Right lobe of liver (tissue), 6 donors: ENCODE results near the gene AKAP7. TPM values are rescaled to one million over a fixed set of nuclear protein-coding genes. Genes with fewer than 3 reads are reported as not detected.

ENCODE experiments used
- ATAC-seq, 4 donors: fragments of 200-7000 bp; cut with Tn5 transposase; one replicate each; pipeline ENCODE4 v1.9.1; 2020; ENCODE audit warnings: mild to moderate bottlenecking in 4 of 4, moderate library complexity in 4 of 4
- DNase-seq, 3 donors: peaks; one replicate each; pipeline ENCODE4 v3.0.0-alpha.2; 2020
- H3K27ac ChIP-seq, 3 donors: fragments of 200-600 bp; one replicate each; pipeline ENCODE4 v1.8.0; 2022
- H3K27me3 ChIP-seq, 2 donors: fragments of 200-600 bp; one replicate each; pipeline ENCODE4 v1.8.0; 2022
- H3K36me3 ChIP-seq, 4 donors: fragments of 200-600 bp; sonication (generic) in 1 of 4; one replicate each; pipeline versions ENCODE4 v1.5.1 to v1.8.0; 2017 to 2022; ENCODE audit warnings: control low read depth in 1 of 4
- H3K4me1 ChIP-seq, 4 donors: fragments of 200-600 bp; sonication (generic) in 1 of 4; one replicate each; pipeline versions ENCODE4 v1.5.1 to v1.8.0; 2017 to 2022; ENCODE audit warnings: control low read depth in 1 of 4
- H3K4me3 ChIP-seq, 3 donors: fragments of 200-600 bp; one replicate each; pipeline ENCODE4 v1.8.0; 2022
- H3K9me3 ChIP-seq, 4 donors: fragments of 200-600 bp; sonication (generic) in 1 of 4; one replicate each; pipeline versions ENCODE4 v1.5.1 to v1.8.0; 2017 to 2022; ENCODE audit warnings: control low read depth in 1 of 4
- POLR2A ChIP-seq: fragments of 450-650 bp; IDR thresholded peaks from one replicate; pipeline ENCODE4 v1.6.1; 2017; ENCODE audit warnings: antibody characterized with exemption, mild to moderate bottlenecking
- WGBS: methylation state at CpG from one replicate; pipeline ENCODE4 v1.1.6; 2018; ENCODE audit warnings: low coverage, low lambda C conversion rate; ENCODE audit not compliant: insufficient coverage; ENCODE audit errors: missing lambda C conversion rate; 5-methylcytosine and 5-hydroxymethylcytosine counted together
- intact Hi-C, 2 donors: fragments of 100-400 bp; cut with DNase I; formaldehyde crosslinking; loops; one replicate each; pipeline versions ENCODE4 v1.11.2 to v1.14.1; 2022
- total RNA-seq, 6 experiments: library from RNA; depleted of rRNA in 2 of 6; stranded (reverse); fragments of >200 nt in 2 of 6; fragmentation: NEBNext Ultra II Directional in 3 of 6; extraction: Animal tissue kit (Norgen Biotek cat#: 25700) in 3 of 6; gene quantifications; one replicate each; pipeline versions ENCODE4 v1.1.0 to v1.2.4, GENCODE V29; 2016 to 2023
- TF ChIP-seq, protein P1 (sequence below), 4 donors: fragments of 200-600 bp in 3 of 4; fragments of 450-650 bp in 1 of 4; IDR thresholded peaks; one replicate each; pipeline versions ENCODE4 v1.5.1 to v1.8.0; 2016 to 2022; ENCODE audit warnings: antibody characterized with exemption in 4 of 4, mild to moderate bottlenecking in 2 of 4
- donor health status: DM: no; HTN: yes; CAD: no.
- donor health status: DM: no; HTN: no; CAD: no.
- donor health status: DM: no; HTN: no; CAD: no.
- donor health status: DM: no; HTN: yes; CAD: no.
- donor health status: DM: no; HTN: yes; CAD: no.

Gene AKAP7
- total RNA-seq, 6 experiments from 2014 or later, result 8.6 to 16.3 (median 12.6) TPM

DNA sequence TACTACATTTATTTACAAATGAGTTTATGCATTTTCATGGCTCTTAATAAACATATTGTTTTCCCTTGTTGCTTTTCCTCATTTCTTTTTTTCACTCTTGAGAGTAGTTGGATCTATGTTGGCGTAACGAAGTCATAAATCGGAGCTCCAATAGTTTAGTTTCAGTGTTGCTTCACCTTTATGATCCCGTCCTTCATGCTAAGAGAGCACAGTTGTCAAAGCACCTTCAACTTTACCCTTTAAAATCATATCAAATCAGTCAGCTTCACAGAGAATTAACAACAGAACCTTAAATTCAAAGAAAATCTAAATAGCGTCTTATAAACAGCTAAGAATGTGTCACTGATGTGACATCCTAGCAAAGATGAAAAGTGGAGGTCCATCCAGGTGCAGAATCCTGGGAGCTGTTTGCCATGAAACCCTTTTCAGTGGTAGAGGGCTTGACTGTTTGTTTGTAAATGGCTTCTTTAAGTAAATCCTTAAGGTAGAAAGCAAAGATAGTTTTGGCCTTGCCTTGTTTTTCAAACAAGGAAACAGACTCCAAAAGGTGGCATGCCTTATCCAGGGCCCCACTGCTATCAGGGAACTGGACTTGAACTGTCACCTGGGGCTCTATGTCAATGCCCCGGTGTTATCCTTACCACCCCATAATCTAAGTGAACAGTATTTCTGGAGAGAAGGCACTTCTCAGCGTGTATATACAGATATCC, 148.4 kb downstream of the AKAP7 start:
- Histone ChIP-seq H3K4me1 (peaks cover 0 to 16% (median 5%) of the 10 kb centered on the region in 4 donors), H3K27me3 (no peaks in the 10 kb centered on the region), H3K36me3 (no peaks in the 10 kb centered on the region), H3K9me3 (no peaks in the 10 kb centered on the region), H3K4me3 (no peak overlapping the region), H3K27ac (no peak overlapping the region)
- intact Hi-C loops, result no loop called here
- TF ChIP-seq, protein P1, sequence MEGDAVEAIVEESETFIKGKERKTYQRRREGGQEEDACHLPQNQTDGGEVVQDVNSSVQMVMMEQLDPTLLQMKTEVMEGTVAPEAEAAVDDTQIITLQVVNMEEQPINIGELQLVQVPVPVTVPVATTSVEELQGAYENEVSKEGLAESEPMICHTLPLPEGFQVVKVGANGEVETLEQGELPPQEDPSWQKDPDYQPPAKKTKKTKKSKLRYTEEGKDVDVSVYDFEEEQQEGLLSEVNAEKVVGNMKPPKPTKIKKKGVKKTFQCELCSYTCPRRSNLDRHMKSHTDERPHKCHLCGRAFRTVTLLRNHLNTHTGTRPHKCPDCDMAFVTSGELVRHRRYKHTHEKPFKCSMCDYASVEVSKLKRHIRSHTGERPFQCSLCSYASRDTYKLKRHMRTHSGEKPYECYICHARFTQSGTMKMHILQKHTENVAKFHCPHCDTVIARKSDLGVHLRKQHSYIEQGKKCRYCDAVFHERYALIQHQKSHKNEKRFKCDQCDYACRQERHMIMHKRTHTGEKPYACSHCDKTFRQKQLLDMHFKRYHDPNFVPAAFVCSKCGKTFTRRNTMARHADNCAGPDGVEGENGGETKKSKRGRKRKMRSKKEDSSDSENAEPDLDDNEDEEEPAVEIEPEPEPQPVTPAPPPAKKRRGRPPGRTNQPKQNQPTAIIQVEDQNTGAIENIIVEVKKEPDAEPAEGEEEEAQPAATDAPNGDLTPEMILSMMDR (IDR thresholded peaks at IDR 0.05), result no peak
- TF ChIP-seq POLR2A, result no peak
- 94% methylated on average over 7 of the region's 7 CpGs for WGBS
- ATAC-seq, result no peak
- no peak for DNase-seq

DNA sequence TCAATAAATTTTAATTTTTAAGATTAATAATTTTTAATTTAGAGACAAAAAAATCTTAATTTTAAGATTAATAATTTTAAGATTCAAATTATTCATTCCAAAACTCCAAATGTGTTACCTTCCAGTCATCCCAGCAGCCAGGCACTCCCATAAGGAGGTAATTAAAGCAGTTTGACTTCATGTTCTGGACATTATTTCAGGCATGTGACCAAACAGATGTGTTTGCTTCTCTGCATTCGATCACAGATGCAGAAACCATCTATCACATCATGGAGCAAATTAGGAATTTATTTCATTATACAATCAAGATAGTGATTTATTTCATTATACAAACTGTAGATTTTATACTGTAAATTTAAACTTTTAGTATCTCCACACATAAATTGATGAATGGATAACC, 150.3 kb downstream of the AKAP7 start:
- Histone ChIP-seq H3K4me1 (peaks cover 0 to 16% (median 5%) of the 10 kb centered on the region in 4 donors), H3K9me3 (no peaks in the 10 kb centered on the region), H3K27me3 (no peaks in the 10 kb centered on the region), H3K36me3 (no peaks in the 10 kb centered on the region), H3K4me3 (no peak overlapping the region), H3K27ac (no peak overlapping the region)
- 100% methylated on average over 1 of the region's 1 CpG for WGBS
- ATAC-seq, result no peak
- TF ChIP-seq, protein P1 (IDR thresholded peaks at IDR 0.05), result no peak
- TF ChIP-seq POLR2A, result no peak
- DNase-seq, result no peak
- intact Hi-C loops, result no loop called here

DNA sequence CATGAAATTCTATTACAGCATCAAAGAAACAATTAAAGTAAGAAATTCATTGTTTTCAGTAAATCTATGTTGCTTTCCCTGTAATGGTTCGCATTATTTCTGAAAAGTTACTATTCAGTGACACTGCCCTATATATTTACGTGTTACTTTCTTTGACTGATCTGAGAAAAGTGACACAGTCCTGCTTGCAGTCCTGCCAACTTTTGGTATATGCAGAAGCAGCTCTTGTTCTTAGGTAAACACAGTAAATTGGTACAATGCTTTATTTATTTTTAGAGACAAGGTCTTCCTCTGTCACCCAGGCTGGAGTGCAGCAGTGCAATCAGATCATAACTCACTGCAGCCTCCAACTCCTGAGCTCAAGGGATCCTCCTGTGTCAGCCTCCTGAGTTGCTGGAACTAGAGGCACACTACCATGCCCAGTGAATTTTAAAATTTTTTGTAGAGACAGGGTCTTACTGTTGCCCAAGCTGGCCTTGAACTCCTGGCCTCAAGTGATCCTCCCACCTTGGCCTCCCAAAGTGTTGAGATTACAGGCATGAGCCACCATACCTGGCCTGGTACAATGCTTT, 151.3 kb downstream of the AKAP7 start:
- intact Hi-C loops, result no loop called here
- H3K27me3 ChIP-seq, result no peaks in the 10 kb centered on the region
- WGBS, result 96% methylated on average over 2 of the region's 2 CpGs
- DNase-seq (no peak), ATAC-seq (no peak)
- H3K4me1 ChIP-seq, result peaks cover 0 to 10% (median 5%) of the 10 kb centered on the region in 4 donors
- no peak overlapping the region for H3K4me3 ChIP-seq
- no peaks in the 10 kb centered on the region for H3K9me3 ChIP-seq
- TF ChIP-seq, protein P1 (IDR thresholded peaks at IDR 0.05), result no peak
- TF ChIP-seq POLR2A, result no peak
- no peaks in the 10 kb centered on the region for H3K36me3 ChIP-seq
- no peak overlapping the region for H3K27ac ChIP-seq

DNA sequence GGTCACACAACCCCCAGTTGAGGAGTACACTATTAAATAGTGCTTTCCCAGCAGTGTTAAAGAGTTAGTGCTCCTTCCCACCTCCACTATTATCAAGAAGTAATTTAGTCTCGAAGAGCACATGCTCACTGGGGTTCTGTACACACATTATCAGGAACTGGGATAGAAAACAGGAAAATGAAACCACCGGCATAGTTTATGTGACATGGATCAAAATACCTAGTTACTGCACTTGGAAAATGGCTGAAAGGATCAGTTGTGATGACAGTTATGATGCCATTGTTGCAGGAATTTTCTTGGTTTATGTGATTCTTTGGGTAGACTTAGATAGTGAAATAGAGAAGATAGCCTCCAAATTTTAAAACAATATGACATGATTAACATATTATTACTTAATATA, 152.9 kb downstream of the AKAP7 start:
- no peak for ATAC-seq
- WGBS, result 60% methylated on average over 2 of the region's 2 CpGs

More for the DNA sequence above, 152.9 kb downstream of the AKAP7 start:
- intact Hi-C loops, result no loop called here
- no peaks in the 10 kb centered on the region for H3K27me3 ChIP-seq
- H3K4me3 ChIP-seq, result no peak overlapping the region
- H3K36me3 ChIP-seq, result no peaks in the 10 kb centered on the region
- no peak overlapping the region for H3K27ac ChIP-seq
- H3K9me3 ChIP-seq, result no peaks in the 10 kb centered on the region
- peaks cover 0 to 5% (median 0%) of the 10 kb centered on the region in 4 donors for H3K4me1 ChIP-seq
- TF ChIP-seq POLR2A, result no peak
- TF ChIP-seq, protein P1 (IDR thresholded peaks at IDR 0.05), result no peak
- DNase-seq, result no peak
